GM21447 (cell line): Measurements from ENCODE around the gene ZNF302.
A peak's percentile ranks its signal among the peaks of the same experiment; 100 is the strongest.

Experiments used
- ATAC-seq: cut with Tn5 transposase; IDR thresholded peaks from one replicate; pipeline ENCODE4 v1.9.1; 2021; ENCODE audit not compliant: unreplicated experiment

Gene ZNF302

GRCh38 chr19:34731964-34732363 lies 54.5 kb downstream of the ZNF302 start:
- ATAC-seq, result no peak

GRCh38 chr19:34732612-34733211 lies 55.2 kb downstream of the ZNF302 start:
- ATAC-seq, result no peak

- ATAC-seq, result peak; percentile 8
These were observed 55.8 kb downstream of the ZNF302 start for GRCh38 chr19:34733266-34733745.

GRCh38 chr19:34733746-34734536 lies 56.5 kb downstream of the ZNF302 start, which contains the start of gene ZNF181:
TSS of gene ZNF181 (plus strand) at chr19:34734243. CDS start at chr19:34735038, 795 bp downstream.
- peak; percentile 75 for ATAC-seq

- ATAC-seq, result peak; percentile 32
These were observed 57.1 kb downstream of the ZNF302 start for GRCh38 chr19:34734537-34735103.
